PC-3 (cell line): ENCODE data around the gene CCDC102A.

Source experiments
- EZH2phosphoT487 ChIP-seq: fragments of 300-600 bp; sonication (generic); IDR thresholded peaks from 2 replicates; pipeline ENCODE4 v1.6.1; 2018; ENCODE audit warnings: mild to moderate bottlenecking, antibody characterized with exemption, low read length, borderline replicate concordance
- TF ChIP-seq, protein P1 (sequence below): fragments of 300-600 bp; sonication (generic); conservative IDR thresholded peaks from 2 replicates; pipeline ENCODE4 v1.5.1; 2017; ENCODE audit warnings: antibody characterized with exemption, low read depth, mild to moderate bottlenecking, low read length

DNA sequence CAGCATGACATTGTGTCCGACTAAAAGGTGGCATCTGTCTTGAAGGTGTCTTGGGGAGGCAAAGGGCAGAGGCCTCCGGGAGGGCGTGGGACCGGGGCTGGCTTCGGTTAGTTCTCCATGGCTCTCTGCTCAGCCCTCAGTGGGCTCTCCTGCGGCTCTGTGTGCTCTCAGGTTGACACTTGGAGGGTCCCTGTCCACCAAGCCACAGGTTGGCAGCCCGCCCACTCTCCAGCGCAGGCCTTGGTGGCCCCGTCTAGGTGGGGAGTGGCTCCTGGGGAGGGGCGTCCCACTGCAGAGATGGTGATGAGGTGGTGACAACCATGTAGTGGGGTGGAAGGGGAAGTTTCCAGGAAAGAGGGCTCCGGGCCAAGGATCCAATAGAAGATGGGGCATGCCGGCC is 37.7 kb upstream of the CCDC102A start:
- TF ChIP-seq, protein P1, sequence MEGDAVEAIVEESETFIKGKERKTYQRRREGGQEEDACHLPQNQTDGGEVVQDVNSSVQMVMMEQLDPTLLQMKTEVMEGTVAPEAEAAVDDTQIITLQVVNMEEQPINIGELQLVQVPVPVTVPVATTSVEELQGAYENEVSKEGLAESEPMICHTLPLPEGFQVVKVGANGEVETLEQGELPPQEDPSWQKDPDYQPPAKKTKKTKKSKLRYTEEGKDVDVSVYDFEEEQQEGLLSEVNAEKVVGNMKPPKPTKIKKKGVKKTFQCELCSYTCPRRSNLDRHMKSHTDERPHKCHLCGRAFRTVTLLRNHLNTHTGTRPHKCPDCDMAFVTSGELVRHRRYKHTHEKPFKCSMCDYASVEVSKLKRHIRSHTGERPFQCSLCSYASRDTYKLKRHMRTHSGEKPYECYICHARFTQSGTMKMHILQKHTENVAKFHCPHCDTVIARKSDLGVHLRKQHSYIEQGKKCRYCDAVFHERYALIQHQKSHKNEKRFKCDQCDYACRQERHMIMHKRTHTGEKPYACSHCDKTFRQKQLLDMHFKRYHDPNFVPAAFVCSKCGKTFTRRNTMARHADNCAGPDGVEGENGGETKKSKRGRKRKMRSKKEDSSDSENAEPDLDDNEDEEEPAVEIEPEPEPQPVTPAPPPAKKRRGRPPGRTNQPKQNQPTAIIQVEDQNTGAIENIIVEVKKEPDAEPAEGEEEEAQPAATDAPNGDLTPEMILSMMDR, result no peak
- TF ChIP-seq EZH2phosphoT487, result no peak
